GM23338 (cell line): Measurements from ENCODE around the gene NHSL1. TPM values are rescaled to one million over a fixed set of nuclear protein-coding genes. Genes with fewer than 3 reads are reported as not detected.

Source experiments
- ATAC-seq: fragments of 200-7000 bp; cut with Tn5 transposase; 3 replicates; pipeline ENCODE4 v1.9.1; 2020
- DNase-seq: peaks from one replicate; pipeline ENCODE4 v3.0.0-alpha.2; 2015; ENCODE audit warnings: low spot score
- H2AFZ ChIP-seq: fragments of 200-600 bp; sonication (generic); 2 replicates; pipeline ENCODE4 v1.8.0; 2016; ENCODE audit warnings: antibody characterized with exemption, mild to moderate bottlenecking, moderate library complexity
- H3F3A ChIP-seq: fragments of 200-600 bp; sonication (generic); replicated peaks from 2 replicates; pipeline ENCODE4 v1.8.0; 2017; ENCODE audit warnings: antibody characterized with exemption, mixed run types, low read depth
- H3K27ac ChIP-seq: fragments of 200-600 bp; sonication (generic); 2 replicates; pipeline ENCODE4 v1.6.1; 2016; ENCODE audit warnings: low read depth
- H3K27me3 ChIP-seq: fragments of 200-600 bp; sonication (generic); 2 replicates; pipeline ENCODE4 v1.8.0; 2016; ENCODE audit warnings: mild to moderate bottlenecking, mixed run types, moderate library complexity; ENCODE audit not compliant: insufficient read depth
- H3K36me3 ChIP-seq: fragments of 200-600 bp; sonication (generic); 2 replicates; pipeline ENCODE4 v1.8.0; 2016; ENCODE audit warnings: mild to moderate bottlenecking; ENCODE audit not compliant: insufficient read depth
- H3K4me1 ChIP-seq: fragments of 200-600 bp; sonication (generic); 2 replicates; pipeline ENCODE4 v1.8.0; 2016; ENCODE audit warnings: mild to moderate bottlenecking, moderate library complexity; ENCODE audit not compliant: insufficient read depth
- H3K4me2 ChIP-seq: fragments of 200-600 bp; sonication (generic); 2 replicates; pipeline ENCODE4 v1.7.1; 2017; ENCODE audit warnings: mixed run types
- H3K4me3 ChIP-seq: fragments of 200-600 bp; sonication (generic); 2 replicates; pipeline ENCODE4 v1.6.1; 2016; ENCODE audit warnings: mixed run types
- H3K79me2 ChIP-seq: fragments of 200-600 bp; sonication (generic); replicated peaks from 2 replicates; pipeline ENCODE4 v1.8.0; 2017; ENCODE audit warnings: mild to moderate bottlenecking; ENCODE audit not compliant: insufficient read depth
- H3K9me2 ChIP-seq: fragments of 200-600 bp; sonication (generic); 2 replicates; pipeline ENCODE4 v1.8.0; 2017; ENCODE audit not compliant: insufficient read depth
- H4K20me1 ChIP-seq: fragments of 200-600 bp; sonication (generic); replicated peaks from 2 replicates; pipeline ENCODE4 v1.8.0; 2017; ENCODE audit warnings: mild to moderate bottlenecking; ENCODE audit not compliant: insufficient read depth
- H3K27ac Mint-ChIP-seq: 2 replicates; pipeline ENCODE4 v1.8.0; 2020; ENCODE audit warnings: inconsistent platforms, mild to moderate bottlenecking, moderate library complexity, mixed read lengths
- H3K27me3 Mint-ChIP-seq: 3 replicates; pipeline ENCODE4 v1.8.0; 2022; ENCODE audit warnings: low read depth, mild to moderate bottlenecking, moderate library complexity, mixed read lengths, inconsistent platforms; ENCODE audit not compliant: insufficient read depth, poor library complexity
- H3K36me3 Mint-ChIP-seq: 3 replicates; pipeline ENCODE4 v1.8.0; 2021; ENCODE audit warnings: low read depth, mild to moderate bottlenecking, inconsistent platforms, moderate library complexity, mixed read lengths
- H3K4me1 Mint-ChIP-seq: 3 replicates; pipeline ENCODE4 v1.8.0; 2020; ENCODE audit warnings: mild to moderate bottlenecking, inconsistent platforms, mixed read lengths
- H3K4me3 Mint-ChIP-seq: 3 replicates; pipeline ENCODE4 v1.8.0; 2021; ENCODE audit warnings: moderate library complexity, mild to moderate bottlenecking, inconsistent platforms, mixed read lengths
- H3K9me3 Mint-ChIP-seq: 3 replicates; pipeline ENCODE4 v1.8.0; 2020; ENCODE audit warnings: moderate library complexity, mild to moderate bottlenecking, inconsistent platforms, mixed read lengths
- CREB1 ChIP-seq: fragments of 250-450 bp; sonication (Bioruptor Pico); IDR thresholded peaks from 2 replicates; pipeline ENCODE4 v1.5.0; 2020; ENCODE audit warnings: low read depth, mild to moderate bottlenecking, moderate library complexity
- EZH2 ChIP-seq: fragments of 200-600 bp; sonication (generic); IDR thresholded peaks from one replicate; pipeline ENCODE4 v1.8.0; 2017; ENCODE audit warnings: antibody characterized with exemption, mild to moderate bottlenecking, low read depth; ENCODE audit not compliant: unreplicated experiment
- EZH2phosphoT487 ChIP-seq: fragments of 200-600 bp; sonication (generic); IDR thresholded peaks from one replicate; pipeline ENCODE4 v1.8.1; 2018; ENCODE audit warnings: antibody characterized with exemption; ENCODE audit not compliant: unreplicated experiment
- JUNB ChIP-seq: IDR thresholded peaks from one replicate; pipeline ENCODE4 v1.6.1; 2016; ENCODE audit warnings: antibody characterized with exemption; ENCODE audit not compliant: unreplicated experiment
- NANOG ChIP-seq: IDR thresholded peaks from 2 replicates; pipeline ENCODE4 v1.6.1; 2016; ENCODE audit warnings: antibody characterized with exemption, borderline replicate concordance
- POLR2AphosphoS5 ChIP-seq: IDR thresholded peaks from 2 replicates; pipeline ENCODE4 v1.6.1; 2016; ENCODE audit warnings: antibody characterized with exemption, low read depth
- STAT1 ChIP-seq: IDR thresholded peaks from one replicate; pipeline ENCODE4 v1.6.1; 2016; ENCODE audit warnings: antibody characterized with exemption; ENCODE audit not compliant: unreplicated experiment
- ZNF114 ChIP-seq: fragments of 250-450 bp; sonication (Bioruptor Pico); IDR thresholded peaks from 2 replicates; pipeline ENCODE4 v1.5.0; 2020; ENCODE audit warnings: mild to moderate bottlenecking, moderate library complexity
- ZNF331 ChIP-seq: fragments of 250-450 bp; sonication (Bioruptor Pico); IDR thresholded peaks from 2 replicates; pipeline ENCODE4 v1.5.0; 2020; ENCODE audit warnings: low read depth, mild to moderate bottlenecking, moderate library complexity
- ZNF462 ChIP-seq: fragments of 250-450 bp; sonication (Bioruptor Pico); IDR thresholded peaks from 2 replicates; pipeline ENCODE4 v1.5.0; 2020; ENCODE audit warnings: mild to moderate bottlenecking, moderate library complexity
- polyA plus RNA-seq: library from polyadenylated mRNA; unstranded; fragments of >200 nt; fragmentation: Nextera tagmentation; extraction: Ambion mirVana; gene quantifications from 2 replicates; pipeline ENCODE4 v1.2.1, GENCODE V29; 2016
- total RNA-seq: library from RNA; depleted of rRNA; stranded (reverse); fragments of >200 nt; shearing (Covaris generic); gene quantifications from 2 replicates; pipeline ENCODE4 v1.2.3, GENCODE V29; 2014
- TF ChIP-seq, protein P1 (sequence below): IDR thresholded peaks from one replicate; pipeline ENCODE4 v1.6.1; 2018; ENCODE audit warnings: antibody characterized with exemption; ENCODE audit not compliant: unreplicated experiment
- TF ChIP-seq, protein P2 (sequence below), 2 experiments: fragments of 200-600 bp in 1 of 2; sonication (generic) in 1 of 2; conservative IDR thresholded peaks; 2 replicates each; pipeline versions ENCODE4 v1.5.1 to v1.6.1; 2016 to 2017; ENCODE audit warnings: antibody characterized with exemption in 2 of 2, low read depth in 2 of 2, mild to moderate bottlenecking in 2 of 2, moderate library complexity in 1 of 2
- TF ChIP-seq, protein P3 (sequence below): IDR thresholded peaks from 2 replicates; pipeline ENCODE4 v1.6.1; 2016; ENCODE audit warnings: antibody characterized with exemption

The NHSL1 gene
- total and polyA plus RNA-seq, 2 experiments from 2014 or later, result 11.2 to 24.5 TPM

GRCh38 chr6:138440758-138441357 lies 58.4 kb downstream of the NHSL1 start:
- no peak for ATAC-seq
- H3F3A ChIP-seq, result no peaks in the 10 kb centered on the region
- H3K4me2 ChIP-seq, result no peak overlapping the region
- no peak for DNase-seq
- TF ChIP-seq, protein P1, sequence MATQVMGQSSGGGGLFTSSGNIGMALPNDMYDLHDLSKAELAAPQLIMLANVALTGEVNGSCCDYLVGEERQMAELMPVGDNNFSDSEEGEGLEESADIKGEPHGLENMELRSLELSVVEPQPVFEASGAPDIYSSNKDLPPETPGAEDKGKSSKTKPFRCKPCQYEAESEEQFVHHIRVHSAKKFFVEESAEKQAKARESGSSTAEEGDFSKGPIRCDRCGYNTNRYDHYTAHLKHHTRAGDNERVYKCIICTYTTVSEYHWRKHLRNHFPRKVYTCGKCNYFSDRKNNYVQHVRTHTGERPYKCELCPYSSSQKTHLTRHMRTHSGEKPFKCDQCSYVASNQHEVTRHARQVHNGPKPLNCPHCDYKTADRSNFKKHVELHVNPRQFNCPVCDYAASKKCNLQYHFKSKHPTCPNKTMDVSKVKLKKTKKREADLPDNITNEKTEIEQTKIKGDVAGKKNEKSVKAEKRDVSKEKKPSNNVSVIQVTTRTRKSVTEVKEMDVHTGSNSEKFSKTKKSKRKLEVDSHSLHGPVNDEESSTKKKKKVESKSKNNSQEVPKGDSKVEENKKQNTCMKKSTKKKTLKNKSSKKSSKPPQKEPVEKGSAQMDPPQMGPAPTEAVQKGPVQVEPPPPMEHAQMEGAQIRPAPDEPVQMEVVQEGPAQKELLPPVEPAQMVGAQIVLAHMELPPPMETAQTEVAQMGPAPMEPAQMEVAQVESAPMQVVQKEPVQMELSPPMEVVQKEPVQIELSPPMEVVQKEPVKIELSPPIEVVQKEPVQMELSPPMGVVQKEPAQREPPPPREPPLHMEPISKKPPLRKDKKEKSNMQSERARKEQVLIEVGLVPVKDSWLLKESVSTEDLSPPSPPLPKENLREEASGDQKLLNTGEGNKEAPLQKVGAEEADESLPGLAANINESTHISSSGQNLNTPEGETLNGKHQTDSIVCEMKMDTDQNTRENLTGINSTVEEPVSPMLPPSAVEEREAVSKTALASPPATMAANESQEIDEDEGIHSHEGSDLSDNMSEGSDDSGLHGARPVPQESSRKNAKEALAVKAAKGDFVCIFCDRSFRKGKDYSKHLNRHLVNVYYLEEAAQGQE, result no peak
- TF ChIP-seq ZNF462 (CRISPR knock-in tag) (no peak), STAT1 (no peak), CREB1 (CRISPR knock-in tag) (no peak), JUNB (no peak), POLR2AphosphoS5 (no peak), ZNF114 (CRISPR knock-in tag) (no peak), NANOG (no peak), EZH2phosphoT487 (no peak), ZNF331 (CRISPR knock-in tag) (no peak), EZH2 (no peak)
- TF ChIP-seq, protein P2, sequence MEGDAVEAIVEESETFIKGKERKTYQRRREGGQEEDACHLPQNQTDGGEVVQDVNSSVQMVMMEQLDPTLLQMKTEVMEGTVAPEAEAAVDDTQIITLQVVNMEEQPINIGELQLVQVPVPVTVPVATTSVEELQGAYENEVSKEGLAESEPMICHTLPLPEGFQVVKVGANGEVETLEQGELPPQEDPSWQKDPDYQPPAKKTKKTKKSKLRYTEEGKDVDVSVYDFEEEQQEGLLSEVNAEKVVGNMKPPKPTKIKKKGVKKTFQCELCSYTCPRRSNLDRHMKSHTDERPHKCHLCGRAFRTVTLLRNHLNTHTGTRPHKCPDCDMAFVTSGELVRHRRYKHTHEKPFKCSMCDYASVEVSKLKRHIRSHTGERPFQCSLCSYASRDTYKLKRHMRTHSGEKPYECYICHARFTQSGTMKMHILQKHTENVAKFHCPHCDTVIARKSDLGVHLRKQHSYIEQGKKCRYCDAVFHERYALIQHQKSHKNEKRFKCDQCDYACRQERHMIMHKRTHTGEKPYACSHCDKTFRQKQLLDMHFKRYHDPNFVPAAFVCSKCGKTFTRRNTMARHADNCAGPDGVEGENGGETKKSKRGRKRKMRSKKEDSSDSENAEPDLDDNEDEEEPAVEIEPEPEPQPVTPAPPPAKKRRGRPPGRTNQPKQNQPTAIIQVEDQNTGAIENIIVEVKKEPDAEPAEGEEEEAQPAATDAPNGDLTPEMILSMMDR (conservative IDR thresholded peaks at IDR 0.05; ENCODE audit: low read depth in 2 of 2), result no peak
- TF ChIP-seq, protein P3, sequence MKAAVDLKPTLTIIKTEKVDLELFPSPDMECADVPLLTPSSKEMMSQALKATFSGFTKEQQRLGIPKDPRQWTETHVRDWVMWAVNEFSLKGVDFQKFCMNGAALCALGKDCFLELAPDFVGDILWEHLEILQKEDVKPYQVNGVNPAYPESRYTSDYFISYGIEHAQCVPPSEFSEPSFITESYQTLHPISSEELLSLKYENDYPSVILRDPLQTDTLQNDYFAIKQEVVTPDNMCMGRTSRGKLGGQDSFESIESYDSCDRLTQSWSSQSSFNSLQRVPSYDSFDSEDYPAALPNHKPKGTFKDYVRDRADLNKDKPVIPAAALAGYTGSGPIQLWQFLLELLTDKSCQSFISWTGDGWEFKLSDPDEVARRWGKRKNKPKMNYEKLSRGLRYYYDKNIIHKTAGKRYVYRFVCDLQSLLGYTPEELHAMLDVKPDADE, result no peak
- H3K36me3 ChIP-seq, result no peaks in the 10 kb centered on the region
- H3K4me1 Mint-ChIP-seq, result no peaks in the 10 kb centered on the region
- no peak overlapping the region for H3K27ac Mint-ChIP-seq
- no peaks in the 10 kb centered on the region for H4K20me1 ChIP-seq
- no peaks in the 10 kb centered on the region for H3K79me2 ChIP-seq
- H3K9me3 Mint-ChIP-seq, result no peaks in the 10 kb centered on the region
- no peak overlapping the region for H3K4me3 Mint-ChIP-seq
- no peaks in the 10 kb centered on the region for H3K27me3 ChIP-seq
- no peaks in the 10 kb centered on the region for H3K27me3 Mint-ChIP-seq
- peaks cover 9% of the 10 kb centered on the region; the same call in 2 of the 3 replicates for H3K36me3 Mint-ChIP-seq
- no peaks in the 10 kb centered on the region for H3K4me1 ChIP-seq
- H2AFZ ChIP-seq, result no peak overlapping the region
- H3K9me2 ChIP-seq, result no peaks in the 10 kb centered on the region; the same call in 1 of the 2 replicates
- H3K4me3 ChIP-seq, result no peak overlapping the region
- no peak overlapping the region for H3K27ac ChIP-seq
